GM23338 (cell line): ENCODE data around the gene LGALS9B. TPM values are rescaled to one million over a fixed set of nuclear protein-coding genes. Genes with fewer than 3 reads are reported as not detected.
"Not testable (repeated sequence)": the region's sequence is repeated elsewhere in the genome, so short reads cannot be mapped to it uniquely, and the experiment has no call there.

Experiments
- ATAC-seq: fragments of 200-7000 bp; cut with Tn5 transposase; 3 replicates; pipeline ENCODE4 v1.9.1; 2020
- DNase-seq: peaks from one replicate; pipeline ENCODE4 v3.0.0-alpha.2; 2015; ENCODE audit warnings: low spot score
- H2AFZ ChIP-seq: fragments of 200-600 bp; sonication (generic); 2 replicates; pipeline ENCODE4 v1.8.0; 2016; ENCODE audit warnings: antibody characterized with exemption, mild to moderate bottlenecking, moderate library complexity
- H3F3A ChIP-seq: fragments of 200-600 bp; sonication (generic); replicated peaks from 2 replicates; pipeline ENCODE4 v1.8.0; 2017; ENCODE audit warnings: antibody characterized with exemption, mixed run types, low read depth
- H3K27ac ChIP-seq: fragments of 200-600 bp; sonication (generic); 2 replicates; pipeline ENCODE4 v1.6.1; 2016; ENCODE audit warnings: low read depth
- H3K27me3 ChIP-seq: fragments of 200-600 bp; sonication (generic); 2 replicates; pipeline ENCODE4 v1.8.0; 2016; ENCODE audit warnings: mild to moderate bottlenecking, mixed run types, moderate library complexity; ENCODE audit not compliant: insufficient read depth
- H3K36me3 ChIP-seq: fragments of 200-600 bp; sonication (generic); 2 replicates; pipeline ENCODE4 v1.8.0; 2016; ENCODE audit warnings: mild to moderate bottlenecking; ENCODE audit not compliant: insufficient read depth
- H3K4me1 ChIP-seq: fragments of 200-600 bp; sonication (generic); 2 replicates; pipeline ENCODE4 v1.8.0; 2016; ENCODE audit warnings: mild to moderate bottlenecking, moderate library complexity; ENCODE audit not compliant: insufficient read depth
- H3K4me2 ChIP-seq: fragments of 200-600 bp; sonication (generic); 2 replicates; pipeline ENCODE4 v1.7.1; 2017; ENCODE audit warnings: mixed run types
- H3K4me3 ChIP-seq: fragments of 200-600 bp; sonication (generic); 2 replicates; pipeline ENCODE4 v1.6.1; 2016; ENCODE audit warnings: mixed run types
- H3K79me2 ChIP-seq: fragments of 200-600 bp; sonication (generic); replicated peaks from 2 replicates; pipeline ENCODE4 v1.8.0; 2017; ENCODE audit warnings: mild to moderate bottlenecking; ENCODE audit not compliant: insufficient read depth
- H3K9me2 ChIP-seq: fragments of 200-600 bp; sonication (generic); 2 replicates; pipeline ENCODE4 v1.8.0; 2017; ENCODE audit not compliant: insufficient read depth
- H4K20me1 ChIP-seq: fragments of 200-600 bp; sonication (generic); replicated peaks from 2 replicates; pipeline ENCODE4 v1.8.0; 2017; ENCODE audit warnings: mild to moderate bottlenecking; ENCODE audit not compliant: insufficient read depth
- H3K27ac Mint-ChIP-seq: 2 replicates; pipeline ENCODE4 v1.8.0; 2020; ENCODE audit warnings: inconsistent platforms, mild to moderate bottlenecking, moderate library complexity, mixed read lengths
- H3K27me3 Mint-ChIP-seq: 3 replicates; pipeline ENCODE4 v1.8.0; 2022; ENCODE audit warnings: low read depth, mild to moderate bottlenecking, moderate library complexity, mixed read lengths, inconsistent platforms; ENCODE audit not compliant: insufficient read depth, poor library complexity
- H3K36me3 Mint-ChIP-seq: 3 replicates; pipeline ENCODE4 v1.8.0; 2021; ENCODE audit warnings: low read depth, mild to moderate bottlenecking, inconsistent platforms, moderate library complexity, mixed read lengths
- H3K4me1 Mint-ChIP-seq: 3 replicates; pipeline ENCODE4 v1.8.0; 2020; ENCODE audit warnings: mild to moderate bottlenecking, inconsistent platforms, mixed read lengths
- H3K4me3 Mint-ChIP-seq: 3 replicates; pipeline ENCODE4 v1.8.0; 2021; ENCODE audit warnings: moderate library complexity, mild to moderate bottlenecking, inconsistent platforms, mixed read lengths
- H3K9me3 Mint-ChIP-seq: 3 replicates; pipeline ENCODE4 v1.8.0; 2020; ENCODE audit warnings: moderate library complexity, mild to moderate bottlenecking, inconsistent platforms, mixed read lengths
- CTCF ChIP-seq, 2 experiments: fragments of 200-600 bp in 1 of 2; sonication (generic) in 1 of 2; conservative IDR thresholded peaks; 2 replicates each; pipeline versions ENCODE4 v1.5.1 to v1.6.1; 2016 to 2017; ENCODE audit warnings: antibody characterized with exemption in 2 of 2, low read depth in 2 of 2, mild to moderate bottlenecking in 2 of 2, moderate library complexity in 1 of 2
- polyA plus RNA-seq: library from polyadenylated mRNA; unstranded; fragments of >200 nt; fragmentation: Nextera tagmentation; extraction: Ambion mirVana; gene quantifications from 2 replicates; pipeline ENCODE4 v1.2.1, GENCODE V29; 2016
- total RNA-seq: library from RNA; depleted of rRNA; stranded (reverse); fragments of >200 nt; shearing (Covaris generic); gene quantifications from 2 replicates; pipeline ENCODE4 v1.2.3, GENCODE V29; 2014

LGALS9B gene
- total and polyA plus RNA-seq, 2 experiments from 2014 or later = not detected

- ATAC-seq (peak; percentile 55), DNase-seq (peak; percentile 0)
- H3K4me3 Mint-ChIP-seq, H3K27me3 ChIP-seq, H3K9me2 ChIP-seq, H3K9me3 Mint-ChIP-seq, H3K27ac Mint-ChIP-seq, H3K36me3 Mint-ChIP-seq, H2AFZ ChIP-seq, H3K4me2 ChIP-seq, H3K4me1 Mint-ChIP-seq, H3K4me3 ChIP-seq, H3K79me2 ChIP-seq, H3F3A ChIP-seq, H3K36me3 ChIP-seq, H3K27ac ChIP-seq, H3K27me3 Mint-ChIP-seq, H4K20me1 ChIP-seq, H3K4me1 ChIP-seq: not testable (repeated sequence)
- TF ChIP-seq CTCF (conservative IDR thresholded peaks at IDR 0.05; ENCODE audit: low read depth in 2 of 2) = peak; percentile 23 to 29; a peak in 1 of 4 replicates
These were observed 20.4 kb downstream of the LGALS9B start for GRCh38 chr17:20446895-20447294.

DNA sequence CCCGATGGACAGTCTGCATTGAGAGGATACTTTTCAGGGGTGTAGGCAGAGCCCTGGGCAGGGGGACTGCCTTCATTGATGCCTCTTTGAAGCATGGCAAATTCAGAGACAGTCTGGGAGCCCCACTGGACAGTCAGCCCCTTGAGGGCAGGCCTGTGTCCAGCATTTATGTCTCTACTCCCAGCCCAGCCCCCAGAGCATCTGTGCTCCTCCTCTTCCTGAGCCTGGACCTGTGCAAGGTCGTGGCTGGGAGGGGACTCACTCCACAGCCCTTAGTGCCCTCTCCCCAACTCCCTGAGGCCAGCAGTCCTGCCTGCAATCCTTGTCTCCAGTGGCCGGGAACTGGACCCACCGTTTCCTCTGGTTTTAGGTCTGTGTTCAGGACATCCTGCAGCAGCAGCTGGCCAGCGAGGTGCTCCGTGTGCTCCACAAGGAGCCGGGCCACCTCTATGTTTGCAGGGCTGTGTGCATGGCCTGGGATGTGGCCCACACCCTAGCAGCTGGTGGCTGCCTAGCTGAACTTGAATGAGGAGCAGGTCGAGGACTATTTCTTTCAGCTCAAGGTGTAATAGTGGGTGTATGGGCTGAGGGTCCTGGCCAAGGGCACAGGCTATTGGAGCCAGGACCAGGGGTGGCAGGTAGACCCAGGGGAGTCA lies 22.6 kb downstream of the LGALS9B start:
- H2AFZ ChIP-seq, H4K20me1 ChIP-seq, H3K79me2 ChIP-seq, ATAC-seq, H3K36me3 ChIP-seq, H3K9me2 ChIP-seq, H3K4me3 ChIP-seq, H3K9me3 Mint-ChIP-seq, H3K27me3 ChIP-seq, H3K27ac Mint-ChIP-seq, H3K4me2 ChIP-seq, H3K4me3 Mint-ChIP-seq, DNase-seq, H3K4me1 ChIP-seq, H3K27ac ChIP-seq, H3K4me1 Mint-ChIP-seq, H3K36me3 Mint-ChIP-seq, H3F3A ChIP-seq, H3K27me3 Mint-ChIP-seq: not testable (repeated sequence)

DNA sequence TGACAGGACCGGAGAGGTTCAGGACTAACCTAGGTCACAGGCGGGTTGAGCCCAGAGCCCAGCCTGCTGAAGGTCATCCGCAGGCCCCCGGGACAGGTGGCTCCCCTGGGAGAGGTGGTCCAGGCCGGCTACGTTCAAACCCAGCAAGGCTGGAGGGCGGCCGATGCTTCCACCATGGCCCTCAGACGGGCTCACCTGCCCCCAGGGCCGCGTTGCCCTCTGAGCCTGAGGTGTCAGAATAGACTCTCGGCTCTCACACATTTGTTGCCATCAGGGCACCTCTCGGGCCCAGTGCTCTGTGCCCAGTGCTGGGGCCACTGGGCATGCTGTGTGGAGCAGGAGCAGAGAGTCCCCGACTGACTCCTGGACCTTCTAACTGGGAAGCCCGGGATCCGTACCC lies 23.2 kb downstream of the LGALS9B start:
- not testable (repeated sequence) for DNase-seq

GRCh38 chr17:20443632-20444031 lies 23.7 kb downstream of the LGALS9B start:
- not testable (repeated sequence) for H3K79me2 ChIP-seq, H3K4me1 Mint-ChIP-seq, H3K4me3 Mint-ChIP-seq, H3K27me3 Mint-ChIP-seq, DNase-seq, H3K9me2 ChIP-seq, H3K27ac Mint-ChIP-seq, H3K4me2 ChIP-seq, H3F3A ChIP-seq, H3K4me3 ChIP-seq, H2AFZ ChIP-seq, H3K27me3 ChIP-seq, H3K27ac ChIP-seq, H3K36me3 Mint-ChIP-seq, H3K4me1 ChIP-seq, H3K36me3 ChIP-seq, H4K20me1 ChIP-seq, H3K9me3 Mint-ChIP-seq
- peak; percentile 81 for ATAC-seq

More for the DNA sequence above, 23.2 kb downstream of the LGALS9B start:
- not testable (repeated sequence) for H3K27me3 ChIP-seq, H3K4me3 Mint-ChIP-seq, H3K36me3 Mint-ChIP-seq, H3K4me2 ChIP-seq, H3F3A ChIP-seq, H3K27ac ChIP-seq, H3K79me2 ChIP-seq, H3K4me3 ChIP-seq, H3K4me1 Mint-ChIP-seq, ATAC-seq, H2AFZ ChIP-seq, H3K36me3 ChIP-seq, H3K9me2 ChIP-seq, H3K9me3 Mint-ChIP-seq, H3K27ac Mint-ChIP-seq, H3K27me3 Mint-ChIP-seq, H4K20me1 ChIP-seq, H3K4me1 ChIP-seq
